ENCODE results near the gene GPAM.
A peak's percentile ranks its signal among the peaks of the same experiment; 100 is the strongest.

GRCh38 chr10:112183329-112184051 is at the start of gene GPAM:
- TF ChIP-seq, protein P1, sequence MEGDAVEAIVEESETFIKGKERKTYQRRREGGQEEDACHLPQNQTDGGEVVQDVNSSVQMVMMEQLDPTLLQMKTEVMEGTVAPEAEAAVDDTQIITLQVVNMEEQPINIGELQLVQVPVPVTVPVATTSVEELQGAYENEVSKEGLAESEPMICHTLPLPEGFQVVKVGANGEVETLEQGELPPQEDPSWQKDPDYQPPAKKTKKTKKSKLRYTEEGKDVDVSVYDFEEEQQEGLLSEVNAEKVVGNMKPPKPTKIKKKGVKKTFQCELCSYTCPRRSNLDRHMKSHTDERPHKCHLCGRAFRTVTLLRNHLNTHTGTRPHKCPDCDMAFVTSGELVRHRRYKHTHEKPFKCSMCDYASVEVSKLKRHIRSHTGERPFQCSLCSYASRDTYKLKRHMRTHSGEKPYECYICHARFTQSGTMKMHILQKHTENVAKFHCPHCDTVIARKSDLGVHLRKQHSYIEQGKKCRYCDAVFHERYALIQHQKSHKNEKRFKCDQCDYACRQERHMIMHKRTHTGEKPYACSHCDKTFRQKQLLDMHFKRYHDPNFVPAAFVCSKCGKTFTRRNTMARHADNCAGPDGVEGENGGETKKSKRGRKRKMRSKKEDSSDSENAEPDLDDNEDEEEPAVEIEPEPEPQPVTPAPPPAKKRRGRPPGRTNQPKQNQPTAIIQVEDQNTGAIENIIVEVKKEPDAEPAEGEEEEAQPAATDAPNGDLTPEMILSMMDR (IDR thresholded peaks at IDR 0.05): no peak
- TF ChIP-seq POLR2A (IDR thresholded peaks at IDR 0.05): peak; percentile 47

All from right lobe of liver (tissue), 4 donors.